Transverse colon (tissue), 4 donors: Measurements from ENCODE around the gene ZNF628.

Experiments
- POLR2A ChIP-seq: fragments of 450-650 bp; IDR thresholded peaks from one replicate; pipeline ENCODE4 v1.6.1; 2016; ENCODE audit warnings: antibody characterized with exemption, mild to moderate bottlenecking, moderate library complexity
- POLR2AphosphoS5 ChIP-seq, 3 donors: sonication (generic); formaldehyde crosslinking; IDR thresholded peaks; one replicate each; pipeline ENCODE4 v1.6.1; 2016; ENCODE audit warnings: antibody characterized with exemption in 3 of 3
- TF ChIP-seq, protein P1 (sequence below), 5 experiments: fragments of 200-600 bp in 3 of 5; fragments of 450-650 bp in 2 of 5; sonication (generic) in 3 of 5; IDR thresholded peaks; 1 replicate in 2 of 5; 2 replicates in 3 of 5; pipeline ENCODE4 v1.5.1; 2016 to 2017; ENCODE audit warnings: antibody characterized with exemption in 5 of 5, inconsistent platforms in 3 of 5, mild to moderate bottlenecking in 2 of 5, moderate library complexity in 1 of 5

DNA sequence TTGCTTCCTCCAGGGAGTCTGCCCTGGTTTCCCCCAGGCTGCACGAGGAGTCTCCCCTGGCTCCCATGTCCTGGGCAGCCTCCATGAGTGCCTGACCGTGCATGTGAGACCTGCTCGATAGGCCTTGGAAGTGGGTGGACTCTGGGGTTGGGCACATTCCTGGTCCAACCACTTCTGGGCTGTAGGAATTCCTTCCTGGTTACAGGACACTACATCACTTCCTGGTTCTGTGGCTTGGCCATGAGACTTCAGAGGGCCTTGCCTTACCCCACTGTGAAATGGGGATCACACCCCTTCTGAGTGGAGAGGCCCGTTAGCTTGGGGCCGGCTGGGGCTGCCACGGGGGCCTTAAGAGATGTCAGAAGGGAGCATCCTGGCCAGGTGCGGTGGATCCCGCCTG is 4.0 kb upstream of the ZNF628 start:
- TF ChIP-seq, protein P1, sequence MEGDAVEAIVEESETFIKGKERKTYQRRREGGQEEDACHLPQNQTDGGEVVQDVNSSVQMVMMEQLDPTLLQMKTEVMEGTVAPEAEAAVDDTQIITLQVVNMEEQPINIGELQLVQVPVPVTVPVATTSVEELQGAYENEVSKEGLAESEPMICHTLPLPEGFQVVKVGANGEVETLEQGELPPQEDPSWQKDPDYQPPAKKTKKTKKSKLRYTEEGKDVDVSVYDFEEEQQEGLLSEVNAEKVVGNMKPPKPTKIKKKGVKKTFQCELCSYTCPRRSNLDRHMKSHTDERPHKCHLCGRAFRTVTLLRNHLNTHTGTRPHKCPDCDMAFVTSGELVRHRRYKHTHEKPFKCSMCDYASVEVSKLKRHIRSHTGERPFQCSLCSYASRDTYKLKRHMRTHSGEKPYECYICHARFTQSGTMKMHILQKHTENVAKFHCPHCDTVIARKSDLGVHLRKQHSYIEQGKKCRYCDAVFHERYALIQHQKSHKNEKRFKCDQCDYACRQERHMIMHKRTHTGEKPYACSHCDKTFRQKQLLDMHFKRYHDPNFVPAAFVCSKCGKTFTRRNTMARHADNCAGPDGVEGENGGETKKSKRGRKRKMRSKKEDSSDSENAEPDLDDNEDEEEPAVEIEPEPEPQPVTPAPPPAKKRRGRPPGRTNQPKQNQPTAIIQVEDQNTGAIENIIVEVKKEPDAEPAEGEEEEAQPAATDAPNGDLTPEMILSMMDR (IDR thresholded peaks at IDR 0.05) = no peak
- TF ChIP-seq POLR2A (no peak), POLR2AphosphoS5 (IDR thresholded peaks at IDR 0.05) (no peak)
